ENCODE data around the gene TPD52L2.

DNA sequence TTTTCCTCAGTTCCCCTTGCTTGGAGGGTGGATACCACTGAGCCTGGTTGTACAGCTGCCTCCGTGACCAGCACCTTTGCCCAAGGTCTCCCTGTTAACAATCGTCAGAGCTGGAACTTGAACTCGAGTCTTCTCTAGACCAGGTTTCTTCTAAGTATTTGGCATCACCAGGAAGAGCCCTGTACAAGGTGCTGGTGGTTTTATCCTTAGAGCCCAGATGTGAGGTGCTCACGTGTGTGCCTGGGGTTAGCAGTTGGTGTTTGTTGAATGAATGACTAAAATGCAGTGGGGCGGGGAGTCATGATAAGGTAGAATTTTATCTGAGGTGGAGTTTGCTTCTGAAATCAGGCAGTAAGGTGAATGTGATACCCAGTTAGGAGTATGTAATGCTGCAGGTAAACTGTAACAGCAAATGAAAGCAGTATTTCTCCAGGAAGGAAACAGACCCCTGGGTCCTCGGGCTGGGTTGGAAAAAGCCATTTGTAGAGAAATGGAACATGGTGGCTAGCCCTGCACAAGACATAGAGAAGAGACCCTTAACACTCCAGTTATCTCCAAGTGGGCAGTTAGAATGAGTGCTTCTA lies 33.0 kb downstream of the TPD52L2 start:
- TF ChIP-seq POLR2AphosphoS5 (IDR thresholded peaks at IDR 0.05; ENCODE audit: low read depth, low read length): no peak
- TF ChIP-seq, protein P1, sequence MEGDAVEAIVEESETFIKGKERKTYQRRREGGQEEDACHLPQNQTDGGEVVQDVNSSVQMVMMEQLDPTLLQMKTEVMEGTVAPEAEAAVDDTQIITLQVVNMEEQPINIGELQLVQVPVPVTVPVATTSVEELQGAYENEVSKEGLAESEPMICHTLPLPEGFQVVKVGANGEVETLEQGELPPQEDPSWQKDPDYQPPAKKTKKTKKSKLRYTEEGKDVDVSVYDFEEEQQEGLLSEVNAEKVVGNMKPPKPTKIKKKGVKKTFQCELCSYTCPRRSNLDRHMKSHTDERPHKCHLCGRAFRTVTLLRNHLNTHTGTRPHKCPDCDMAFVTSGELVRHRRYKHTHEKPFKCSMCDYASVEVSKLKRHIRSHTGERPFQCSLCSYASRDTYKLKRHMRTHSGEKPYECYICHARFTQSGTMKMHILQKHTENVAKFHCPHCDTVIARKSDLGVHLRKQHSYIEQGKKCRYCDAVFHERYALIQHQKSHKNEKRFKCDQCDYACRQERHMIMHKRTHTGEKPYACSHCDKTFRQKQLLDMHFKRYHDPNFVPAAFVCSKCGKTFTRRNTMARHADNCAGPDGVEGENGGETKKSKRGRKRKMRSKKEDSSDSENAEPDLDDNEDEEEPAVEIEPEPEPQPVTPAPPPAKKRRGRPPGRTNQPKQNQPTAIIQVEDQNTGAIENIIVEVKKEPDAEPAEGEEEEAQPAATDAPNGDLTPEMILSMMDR (IDR thresholded peaks at IDR 0.05): no peak
